Cardiac septum (tissue), 1 donor: ENCODE results near the gene IL10. TPM values are rescaled to one million over a fixed set of nuclear protein-coding genes. Genes with fewer than 3 reads are reported as not detected.

Experiments used
- DNase-seq: peaks from one replicate; pipeline ENCODE4 v3.0.0-alpha.2; 2020; ENCODE audit warnings: low spot score
- intact Hi-C: fragments of 100-400 bp; cut with DNase I; formaldehyde crosslinking; loops from one replicate; pipeline ENCODE4 v1.14.0; 2022
- total RNA-seq: library from RNA; stranded (reverse); fragmentation: NEBNext Ultra II Directional; extraction: Animal tissue kit (Norgen Biotek cat#: 25700); gene quantifications from one replicate; pipeline ENCODE4 v1.2.1, GENCODE V29; 2021
- donor health status: DM: no; HTN: no; CAD: no.

IL10 gene
- total RNA-seq, 1 donor from 2014 or later, result 0.43 TPM

DNA sequence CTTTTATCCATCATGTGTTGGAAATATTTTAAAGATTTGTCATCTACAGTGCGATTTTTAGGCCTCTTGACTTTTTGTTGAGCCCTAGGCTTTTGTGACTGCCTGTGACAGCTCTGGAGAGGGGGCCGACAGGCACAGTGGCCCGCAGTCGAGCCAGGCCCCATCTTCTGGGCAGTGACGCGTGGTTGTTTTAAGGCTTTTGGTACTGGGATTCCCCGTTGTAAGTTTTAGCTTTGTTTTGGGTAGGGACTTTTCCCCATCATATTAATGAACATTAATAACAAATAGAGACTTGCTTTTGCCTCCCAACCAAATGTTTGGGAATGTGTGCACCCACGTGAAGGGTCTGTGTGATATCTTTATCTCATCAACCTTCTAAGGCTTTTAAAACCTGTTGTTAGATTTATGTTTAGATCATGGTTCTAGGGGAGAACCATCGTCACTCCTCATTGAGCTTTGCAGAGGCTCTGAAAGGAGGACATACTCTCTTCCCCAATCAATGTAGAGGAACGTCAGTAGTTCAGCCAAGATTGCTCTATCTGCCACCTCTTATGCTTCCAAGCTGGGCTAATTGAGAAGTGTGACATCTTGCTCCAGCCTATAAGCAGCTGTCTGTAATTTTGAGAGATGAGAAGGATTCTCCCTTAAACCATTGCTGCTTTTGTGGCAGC is 53.0 kb downstream of the IL10 start:
- intact Hi-C loops, result no loop called here
- no peak for DNase-seq

- intact Hi-C loops, result no loop called here
Measured at GRCh38 chr1:206717674-206717989, 54.7 kb downstream of the IL10 start.

More at GRCh38 chr1:206717674-206717989, 54.7 kb downstream of the IL10 start:
- DNase-seq, result no peak

Other genes with a start within 250 kb of the IL10 start
- 27.8 TPM for gene EIF2D, start 160.0 kb downstream of the IL10 start, total RNA-seq
- gene DYRK3, start 137.0 kb downstream of the IL10 start, total RNA-seq, result 11.3 TPM
- gene MAPKAPK2, start 87.6 kb downstream of the IL10 start, total RNA-seq, result 242 TPM
- not detected for gene IL19, start 1.7 kb downstream of the IL10 start, total RNA-seq
- gene IL20, start 93.1 kb upstream of the IL10 start, total RNA-seq, result not detected
- not detected for gene IL24, start 124.9 kb upstream of the IL10 start, total RNA-seq
- gene FCMR, start 149.4 kb upstream of the IL10 start, total RNA-seq, result 4.4 TPM
- gene PIGR, start 174.0 kb upstream of the IL10 start, total RNA-seq, result 0.22 TPM
- not detected for gene FCAMR, start 198.0 kb upstream of the IL10 start, total RNA-seq